DMS53 treated with DMSO at 0.1 percent for 48 hours (cell line): ENCODE measurements around the gene IDUA.

Experiments used
- DNase-seq: peaks from one replicate; lab custom pipeline; 2025; ENCODE audit not compliant: unreplicated experiment; lab: John Stamatoyannopoulos, UW

Gene IDUA

DNA sequence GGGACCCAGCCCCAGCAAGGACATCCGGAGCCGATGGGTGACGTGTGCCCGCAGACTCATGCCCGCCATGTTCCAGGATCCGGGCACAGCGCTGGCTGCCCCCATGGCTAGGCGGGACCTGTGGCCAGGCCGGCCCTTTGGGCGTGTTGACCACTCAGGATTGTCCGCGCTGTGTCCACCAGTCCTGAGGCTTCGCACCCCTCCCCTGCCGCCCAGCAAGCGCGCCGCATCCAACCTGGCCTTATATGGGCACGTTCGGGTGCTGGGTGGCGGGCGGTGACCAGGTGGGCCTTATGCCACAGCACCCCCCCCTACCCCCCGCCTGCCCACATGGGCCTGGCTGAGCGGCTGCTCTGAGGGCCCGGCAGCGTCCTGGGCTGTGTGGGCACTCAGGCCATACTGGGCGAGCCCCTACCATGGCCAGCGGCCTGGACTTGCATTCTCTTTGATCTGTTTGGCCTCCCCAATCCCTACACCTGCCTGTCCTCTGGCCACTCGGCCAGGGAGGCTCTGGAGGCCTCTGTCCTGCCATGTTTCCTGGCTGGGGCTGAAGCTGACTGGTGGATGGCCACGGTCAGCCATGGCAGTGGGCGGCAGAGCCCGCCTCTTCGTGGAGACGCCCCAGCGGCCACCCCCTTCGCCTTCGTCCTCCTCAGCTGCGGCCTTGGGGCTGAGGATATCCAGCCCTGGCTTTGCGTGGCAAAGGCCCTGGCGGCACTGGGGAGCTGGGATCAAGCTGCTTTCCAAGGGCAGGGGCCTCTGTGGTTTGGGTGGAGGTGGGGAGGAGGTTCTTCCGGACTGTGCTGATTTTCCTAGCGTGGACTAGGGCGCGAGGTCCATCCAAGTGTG, 26.6 kb downstream of the IDUA start:
- no peak for DNase-seq

DNA sequence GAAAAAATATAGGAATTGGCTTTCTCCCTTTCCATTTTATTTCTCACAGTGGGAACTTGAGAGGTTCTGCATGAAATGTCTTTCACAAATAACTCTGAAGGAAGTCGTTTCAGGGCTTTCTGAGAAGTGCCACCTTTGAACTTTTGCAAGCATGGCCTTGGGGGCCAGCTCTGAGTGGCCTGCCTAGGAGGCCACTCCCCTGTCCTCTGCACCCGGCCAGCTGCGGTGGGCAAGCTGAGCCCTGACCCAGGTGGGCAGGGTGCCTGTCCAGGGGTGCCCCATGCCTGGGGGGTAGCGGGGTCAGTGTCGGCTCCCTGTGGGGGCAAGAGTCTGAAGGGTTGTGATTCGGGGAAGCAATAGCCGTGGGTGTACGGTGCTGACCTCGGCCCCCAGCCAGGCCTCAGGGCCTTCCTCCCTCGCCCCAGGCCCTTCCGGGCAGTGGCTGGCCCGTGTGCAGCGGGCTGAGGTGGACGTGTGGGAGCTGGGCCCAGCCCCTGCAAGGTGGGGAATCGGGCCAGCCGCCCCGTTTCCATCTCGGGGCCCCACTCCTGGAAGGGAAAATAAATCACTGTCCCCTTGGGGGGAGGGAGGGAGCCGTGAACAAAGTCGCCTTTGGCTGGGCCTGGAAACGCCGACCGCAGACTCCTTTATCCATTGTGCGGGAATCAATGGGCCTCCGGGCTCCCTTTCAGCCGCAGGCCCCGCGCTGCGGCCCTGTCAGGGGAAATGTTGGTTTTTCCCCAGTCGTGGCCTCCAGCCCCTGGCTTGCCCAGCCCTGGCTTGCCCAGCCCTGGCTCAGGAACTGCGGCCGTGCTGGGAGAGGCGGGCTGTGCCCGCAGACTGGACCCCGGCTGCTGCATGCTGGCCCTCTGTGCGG, 27.7 kb downstream of the IDUA start:
- no peak for DNase-seq

DNA sequence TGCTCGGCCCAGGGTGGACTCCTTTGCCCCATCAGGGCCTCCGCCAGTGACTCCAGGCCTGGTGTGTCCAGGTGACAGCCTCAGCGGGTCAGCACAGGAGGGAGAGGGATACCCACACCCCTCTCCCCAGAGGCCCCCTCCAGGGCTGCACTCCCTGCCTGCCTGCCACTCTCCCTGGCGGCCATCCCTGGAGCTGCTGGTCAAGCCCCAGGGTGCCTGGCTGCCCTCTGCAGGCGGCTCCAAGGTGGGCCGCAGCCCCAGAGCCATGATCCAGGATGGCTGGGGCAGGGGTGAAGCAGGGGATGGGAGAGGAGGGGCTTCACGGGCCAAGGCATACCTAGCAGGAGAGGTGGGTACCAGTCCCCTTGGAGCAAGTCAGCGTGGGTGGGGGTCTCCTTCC, 28.3 kb downstream of the IDUA start:
- DNase-seq: no peak

DNA sequence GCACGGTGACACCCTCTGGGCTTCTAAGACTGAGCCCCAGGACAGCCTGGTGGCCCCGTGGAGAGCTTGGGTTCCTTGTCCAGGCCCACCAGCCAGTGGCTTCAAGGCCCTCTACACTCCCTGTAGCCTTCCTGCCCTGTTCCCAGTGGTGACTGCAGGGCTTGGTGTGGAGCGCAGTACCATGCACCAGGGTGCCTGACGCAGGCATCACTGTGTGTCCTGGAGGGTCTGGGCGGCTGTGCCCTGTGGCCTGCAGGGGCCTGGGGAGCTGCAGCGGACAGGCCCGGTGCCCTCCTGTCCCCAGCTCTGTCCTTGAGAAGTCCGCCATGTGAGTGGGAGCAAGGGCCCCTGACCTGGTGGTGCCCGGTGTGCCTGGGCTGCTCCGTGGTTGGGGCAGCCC, 28.9 kb downstream of the IDUA start:
- DNase-seq: no peak

DNA sequence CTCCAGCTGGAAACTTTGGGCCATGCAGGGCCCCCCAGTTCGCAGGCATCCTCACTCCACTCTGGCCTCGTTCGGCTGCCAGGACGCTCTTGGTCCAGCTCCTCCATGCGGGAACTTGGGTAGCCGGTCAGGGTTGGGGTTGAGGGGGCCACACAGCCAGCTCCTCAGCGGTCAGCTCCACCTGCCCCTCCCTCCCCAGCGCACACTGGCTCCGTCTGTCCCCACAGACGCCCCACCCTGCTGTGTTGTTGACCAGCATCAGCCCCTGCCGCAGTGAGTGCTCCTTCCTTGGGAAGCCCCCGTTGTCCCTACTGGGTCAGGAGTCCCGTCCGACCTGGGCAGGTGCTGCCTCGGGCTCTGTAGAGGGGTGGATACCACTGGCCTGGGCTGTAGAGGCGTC, 30.4 kb downstream of the IDUA start:
- no peak for DNase-seq

DNA sequence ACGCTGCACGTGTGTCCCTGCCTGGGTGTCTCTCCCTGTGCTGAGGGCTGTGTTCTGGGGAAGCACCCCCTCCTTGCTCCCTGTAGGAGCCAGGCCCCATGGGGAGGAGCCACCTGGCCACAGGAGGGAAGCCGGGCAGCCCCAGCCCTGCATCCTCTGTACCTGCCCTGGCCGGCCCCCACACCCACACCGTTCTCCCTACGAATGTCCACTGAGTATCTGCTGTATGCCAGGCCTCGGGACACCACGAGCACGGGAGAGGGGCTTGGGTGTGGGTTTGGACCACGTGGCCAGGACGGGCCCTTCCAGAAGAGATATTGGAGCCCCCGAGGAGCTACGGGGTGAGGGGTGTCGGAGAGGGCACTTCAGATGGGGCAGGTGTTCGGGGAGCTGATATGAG, 30.9 kb downstream of the IDUA start:
- no peak for DNase-seq

DNA sequence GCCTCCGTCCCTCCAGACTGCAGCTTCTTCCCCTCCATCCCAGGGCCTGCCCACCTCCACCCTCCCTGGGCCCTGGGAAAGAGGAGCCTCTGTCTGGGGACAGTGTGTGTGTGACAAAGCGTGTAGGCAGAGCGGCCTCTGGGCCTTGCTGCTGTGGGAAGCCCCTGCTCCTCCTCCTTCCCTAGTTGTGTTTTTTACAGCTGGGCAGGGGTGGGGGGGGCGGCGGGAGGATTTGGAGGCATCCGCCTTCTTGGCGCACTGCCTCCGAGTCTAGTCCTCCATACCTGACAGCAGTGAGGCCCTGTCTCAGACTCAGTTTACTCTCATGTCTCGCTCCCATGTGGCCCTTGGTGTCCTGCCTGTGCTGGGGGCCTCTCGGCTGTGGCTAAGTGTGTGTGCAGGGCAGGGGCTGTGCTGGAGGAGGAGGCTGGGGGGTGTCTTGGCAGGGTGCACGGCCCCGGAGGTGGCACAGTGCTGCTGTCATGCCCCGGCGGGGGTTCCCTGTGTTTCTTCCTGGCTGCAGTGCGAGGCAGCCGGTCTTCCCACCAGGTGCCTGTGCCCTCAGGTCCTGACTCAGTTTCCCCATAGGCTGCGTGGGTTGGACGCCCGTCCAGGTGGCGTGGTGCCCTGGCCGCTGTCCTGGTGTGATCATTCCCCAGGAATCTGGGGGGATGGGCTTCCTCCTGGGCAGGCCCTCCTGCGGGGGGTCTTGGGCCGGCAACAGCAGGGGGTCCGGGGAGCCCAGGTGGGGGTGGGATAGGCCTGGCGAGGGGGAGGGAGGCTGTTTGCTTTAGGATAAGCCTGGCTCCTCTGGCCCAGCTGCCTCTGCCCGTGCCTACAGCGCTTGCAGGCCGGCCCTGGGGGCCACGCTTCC, 31.5 kb downstream of the IDUA start:
- DNase-seq: no peak

DNA sequence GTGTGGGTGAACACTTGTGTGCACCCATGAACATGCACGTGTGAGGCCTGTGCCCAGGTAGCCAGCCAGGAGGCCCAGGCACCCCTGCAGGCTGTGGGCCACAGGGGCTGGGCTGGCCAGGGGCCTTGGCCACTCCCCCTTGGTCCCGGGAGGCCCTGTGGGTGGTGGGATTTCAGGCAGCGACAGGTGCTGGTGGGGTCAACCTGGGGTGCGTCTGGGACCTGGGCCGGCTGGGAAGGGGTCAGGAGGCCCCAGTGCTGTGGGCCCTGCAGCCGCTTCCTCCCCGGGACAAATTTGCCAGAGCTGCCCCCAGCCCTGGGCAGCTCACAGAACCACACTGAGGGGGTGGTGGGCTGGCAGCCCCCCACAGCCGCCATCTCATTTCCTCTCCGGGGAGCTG, 32.5 kb downstream of the IDUA start:
- no peak for DNase-seq

DNA sequence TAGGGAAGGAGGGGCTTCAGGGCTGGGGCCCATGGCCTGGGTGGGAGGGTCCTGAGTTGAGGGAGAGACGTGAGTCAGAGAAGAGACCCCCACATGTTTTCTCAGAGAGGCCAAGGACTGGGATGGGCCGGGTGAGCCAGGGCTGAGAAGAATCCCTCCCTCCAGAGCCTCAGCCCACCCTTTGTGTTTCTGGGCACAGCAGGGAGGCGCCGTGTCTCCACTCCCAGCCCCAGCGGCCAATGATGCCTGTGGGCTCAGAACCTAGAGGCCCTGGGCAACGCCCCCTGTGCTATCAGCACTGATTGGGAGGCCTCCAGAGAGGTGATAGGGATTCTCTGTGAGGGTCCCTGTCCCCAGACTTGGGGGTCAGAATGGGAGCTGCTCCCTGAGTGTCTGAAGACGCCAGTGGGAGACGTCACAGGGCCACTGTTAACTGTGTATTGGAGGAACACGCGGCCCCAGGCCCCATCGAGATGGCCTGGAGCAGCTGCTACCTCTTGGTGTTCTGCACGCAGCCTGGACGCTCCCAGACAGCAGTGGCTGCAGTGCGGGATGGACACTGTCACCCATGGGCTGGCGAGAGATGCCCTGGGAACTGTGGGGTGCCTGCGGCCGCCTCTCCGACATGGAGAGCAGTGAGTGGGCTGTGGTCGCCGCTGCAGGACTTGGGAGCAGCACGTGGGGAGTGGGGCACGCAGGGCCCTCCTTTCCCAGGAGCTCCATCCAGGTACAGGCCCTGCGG, 33.1 kb downstream of the IDUA start:
- no peak for DNase-seq

DNA sequence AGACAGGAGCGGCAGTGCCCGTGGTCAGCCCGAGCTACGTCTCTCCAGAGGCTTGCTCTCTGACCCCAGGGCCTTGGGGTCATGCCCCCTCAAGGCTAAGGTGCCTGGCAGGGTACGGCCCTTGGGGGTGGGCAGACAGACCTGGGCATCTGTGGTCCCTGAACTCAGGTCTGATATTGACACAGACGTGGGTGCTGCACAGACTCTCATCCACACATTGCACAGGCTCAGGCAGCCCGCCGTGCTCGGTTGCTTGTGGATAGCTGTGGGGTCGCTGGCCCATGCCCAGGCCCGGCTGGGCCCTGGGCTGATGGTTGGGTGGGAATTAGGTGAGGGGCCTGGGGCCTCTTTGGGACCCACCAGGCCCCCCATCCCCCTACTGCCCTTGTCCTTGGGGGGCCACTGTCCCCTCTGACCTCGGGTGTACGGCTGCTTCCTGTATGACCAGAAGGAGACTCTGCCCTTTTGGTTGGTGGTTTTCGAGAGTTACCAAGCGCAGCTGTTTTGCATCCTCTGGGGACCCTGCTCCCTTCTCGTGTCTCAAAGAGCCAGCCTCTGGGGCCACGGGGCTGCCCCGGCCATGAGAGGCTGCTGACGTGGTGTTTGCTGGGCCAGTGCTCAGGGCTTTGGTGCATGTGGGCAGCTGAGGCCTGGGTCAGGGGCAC, 34.7 kb downstream of the IDUA start:
- DNase-seq: no peak

DNA sequence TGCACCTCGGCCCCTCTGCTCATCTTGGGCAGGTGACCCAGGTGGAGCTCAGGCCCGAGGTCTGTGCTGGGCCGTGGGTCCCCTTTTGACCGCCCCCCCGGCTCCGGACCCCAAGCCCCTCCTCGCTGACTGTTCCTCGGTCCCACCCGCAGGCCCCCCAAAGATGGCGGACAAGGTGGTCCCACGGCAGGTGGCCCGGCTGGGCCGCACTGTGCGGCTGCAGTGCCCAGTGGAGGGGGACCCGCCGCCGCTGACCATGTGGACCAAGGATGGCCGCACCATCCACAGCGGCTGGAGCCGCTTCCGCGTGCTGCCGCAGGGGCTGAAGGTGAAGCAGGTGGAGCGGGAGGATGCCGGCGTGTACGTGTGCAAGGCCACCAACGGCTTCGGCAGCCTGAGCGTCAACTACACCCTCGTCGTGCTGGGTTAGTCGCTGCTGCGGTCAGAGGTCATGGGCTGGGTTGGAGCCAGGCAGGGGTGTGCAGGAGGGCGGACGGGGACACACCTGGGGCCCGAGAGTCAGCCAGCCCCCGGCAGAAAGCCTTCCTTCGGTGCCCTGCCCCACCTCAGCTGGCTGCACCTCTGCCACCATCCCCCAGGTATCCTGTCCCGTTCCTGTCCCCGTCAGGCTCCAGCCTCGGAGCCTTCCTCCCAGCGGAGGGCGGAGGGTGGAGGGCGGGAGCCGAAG, 35.4 kb downstream of the IDUA start:
- DNase-seq: no peak

DNA sequence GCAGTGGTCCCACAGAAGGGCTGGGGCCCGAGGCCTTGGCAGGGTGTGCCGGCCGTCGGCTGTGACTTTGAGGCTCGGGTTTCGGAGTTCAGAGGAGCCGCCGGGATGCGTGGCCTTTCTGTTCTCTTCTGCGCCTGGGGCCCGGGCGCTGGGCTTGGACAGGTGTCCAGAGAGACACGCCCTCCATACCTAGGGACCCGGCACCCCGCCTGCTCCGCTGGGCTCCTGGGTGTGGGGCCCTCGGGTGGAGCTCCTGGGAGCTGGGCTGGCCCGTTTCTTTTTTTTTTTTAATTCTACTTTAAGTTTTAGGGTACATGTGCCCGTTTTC, 35.9 kb downstream of the IDUA start:
- DNase-seq: no peak

DNA sequence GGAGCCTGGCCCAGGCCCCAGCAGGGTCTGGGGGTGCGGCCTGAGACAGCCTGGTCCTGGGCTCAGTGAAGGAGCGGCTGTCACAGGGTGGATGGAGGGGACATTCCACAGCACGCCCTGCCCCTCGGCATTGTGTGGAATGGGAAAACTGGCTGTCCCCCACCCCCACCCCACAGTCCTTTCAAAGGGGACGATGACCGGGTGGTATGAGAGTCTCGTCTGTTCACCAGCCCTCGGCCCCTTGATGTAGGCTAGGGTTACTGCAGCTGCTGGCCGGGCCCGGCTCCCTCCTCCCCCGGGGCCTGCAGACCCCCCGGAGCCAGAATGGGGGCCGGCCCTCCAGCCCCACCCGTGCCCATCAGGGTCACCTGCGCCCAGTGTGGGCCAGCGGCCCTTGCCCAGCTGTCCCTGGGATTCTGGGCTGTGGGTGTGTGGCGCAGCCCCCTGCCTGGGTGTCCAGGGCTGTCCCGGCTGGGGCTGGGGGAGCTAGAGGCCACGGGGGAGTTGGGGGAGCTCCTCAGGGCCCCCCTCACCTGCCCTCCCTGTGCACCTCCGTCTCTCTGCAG, 36.3 kb downstream of the IDUA start:
- no peak for DNase-seq

DNA sequence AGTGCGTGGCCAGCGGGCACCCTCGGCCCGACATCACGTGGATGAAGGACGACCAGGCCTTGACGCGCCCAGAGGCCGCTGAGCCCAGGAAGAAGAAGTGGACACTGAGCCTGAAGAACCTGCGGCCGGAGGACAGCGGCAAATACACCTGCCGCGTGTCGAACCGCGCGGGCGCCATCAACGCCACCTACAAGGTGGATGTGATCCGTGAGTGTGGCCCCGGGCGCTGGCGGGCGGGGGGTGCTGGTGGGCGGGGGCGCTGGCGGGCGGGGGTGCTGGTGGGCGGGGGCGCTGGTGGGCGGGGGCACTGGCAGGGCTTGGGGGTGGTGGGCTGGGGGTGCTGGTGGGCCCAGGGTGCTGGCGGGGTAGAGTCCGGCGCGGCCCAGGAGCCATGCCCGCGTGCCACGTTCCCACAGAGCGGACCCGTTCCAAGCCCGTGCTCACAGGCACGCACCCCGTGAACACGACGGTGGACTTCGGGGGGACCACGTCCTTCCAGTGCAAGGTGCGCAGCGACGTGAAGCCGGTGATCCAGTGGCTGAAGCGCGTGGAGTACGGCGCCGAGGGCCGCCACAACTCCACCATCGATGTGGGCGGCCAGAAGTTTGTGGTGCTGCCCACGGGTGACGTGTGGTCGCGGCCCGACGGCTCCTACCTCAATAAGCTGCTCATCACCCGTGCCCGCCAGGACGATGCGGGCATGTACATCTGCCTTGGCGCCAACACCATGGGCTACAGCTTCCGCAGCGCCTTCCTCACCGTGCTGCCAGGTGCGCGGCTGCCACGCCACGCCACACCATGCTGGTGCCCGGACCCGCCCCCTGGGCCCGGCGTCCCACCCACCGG, 37.3 kb downstream of the IDUA start:
- DNase-seq: no peak

DNA sequence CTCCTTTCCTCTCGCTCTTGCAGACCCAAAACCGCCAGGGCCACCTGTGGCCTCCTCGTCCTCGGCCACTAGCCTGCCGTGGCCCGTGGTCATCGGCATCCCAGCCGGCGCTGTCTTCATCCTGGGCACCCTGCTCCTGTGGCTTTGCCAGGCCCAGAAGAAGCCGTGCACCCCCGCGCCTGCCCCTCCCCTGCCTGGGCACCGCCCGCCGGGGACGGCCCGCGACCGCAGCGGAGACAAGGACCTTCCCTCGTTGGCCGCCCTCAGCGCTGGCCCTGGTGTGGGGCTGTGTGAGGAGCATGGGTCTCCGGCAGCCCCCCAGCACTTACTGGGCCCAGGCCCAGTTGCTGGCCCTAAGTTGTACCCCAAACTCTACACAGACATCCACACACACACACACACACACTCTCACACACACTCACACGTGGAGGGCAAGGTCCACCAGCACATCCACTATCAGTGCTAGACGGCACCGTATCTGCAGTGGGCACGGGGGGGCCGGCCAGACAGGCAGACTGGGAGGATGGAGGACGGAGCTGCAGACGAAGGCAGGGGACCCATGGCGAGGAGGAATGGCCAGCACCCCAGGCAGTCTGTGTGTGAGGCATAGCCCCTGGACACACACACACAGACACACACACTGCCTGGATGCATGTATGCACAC, 38.2 kb downstream of the IDUA start:
- DNase-seq: no peak

DNA sequence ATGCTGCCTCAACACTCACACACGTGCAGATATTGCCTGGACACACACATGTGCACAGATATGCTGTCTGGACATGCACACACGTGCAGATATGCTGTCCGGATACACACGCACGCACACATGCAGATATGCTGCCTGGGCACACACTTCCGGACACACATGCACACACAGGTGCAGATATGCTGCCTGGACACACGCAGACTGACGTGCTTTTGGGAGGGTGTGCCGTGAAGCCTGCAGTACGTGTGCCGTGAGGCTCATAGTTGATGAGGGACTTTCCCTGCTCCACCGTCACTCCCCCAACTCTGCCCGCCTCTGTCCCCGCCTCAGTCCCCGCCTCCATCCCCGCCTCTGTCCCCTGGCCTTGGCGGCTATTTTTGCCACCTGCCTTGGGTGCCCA, 39.3 kb downstream of the IDUA start:
- DNase-seq: peak; percentile 62

DNA sequence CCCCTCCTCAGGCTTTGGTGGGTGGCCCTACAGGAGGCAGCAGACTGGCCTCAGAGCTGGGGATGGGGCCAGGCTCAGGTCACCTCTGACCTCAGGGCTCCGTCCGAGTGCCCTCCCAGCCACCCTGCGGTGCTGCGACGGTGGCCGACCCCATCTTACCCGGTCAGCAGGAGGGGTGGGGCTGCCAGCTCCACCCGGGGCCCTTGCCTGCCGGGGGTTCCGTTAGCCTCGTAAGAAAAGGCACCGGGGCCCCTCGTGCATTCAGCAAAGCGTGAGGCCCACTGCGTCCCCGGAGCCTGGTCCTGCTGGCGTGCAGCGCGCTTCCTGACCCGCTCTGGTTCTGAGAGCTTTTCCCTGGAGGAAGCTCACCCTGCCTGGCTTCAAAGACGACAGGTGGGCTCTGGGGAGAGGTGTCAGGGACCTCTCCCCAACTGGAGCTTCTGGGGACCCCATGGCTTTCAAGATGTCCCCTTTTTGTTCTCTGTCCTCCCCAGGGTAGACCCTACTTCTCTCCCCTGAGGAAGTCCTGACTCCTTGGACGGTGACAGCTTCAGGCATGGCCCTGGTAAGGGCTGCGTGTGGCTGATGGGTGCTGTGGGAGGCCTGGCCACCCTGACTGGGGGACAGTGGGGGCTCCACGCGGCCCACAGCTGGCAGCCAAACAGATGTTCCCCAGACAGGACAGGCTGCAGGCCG, 40.5 kb downstream of the IDUA start:
- DNase-seq: no peak
